ENCODE measurements around the gene OR10G3.
"Not testable (repeated sequence)": the region's sequence is repeated elsewhere in the genome, so short reads cannot be mapped to it uniquely, and the experiment has no call there.

Gene OR10G3

GRCh38 chr14:21579976-21580375 lies at the start of gene OR10G3:
Gene OR10G3 (minus strand): TSS chr14:21580076. CDS start chr14:21570744, 9,332 bp downstream.
- no peak for DNase-seq (ENCODE audit: low read depth, low spot score)

- no peak for DNase-seq (ENCODE audit: low read depth, low spot score)
These were observed 46.8 kb upstream of the OR10G3 start for GRCh38 chr14:21626491-21627230.

- DNase-seq (ENCODE audit: low read depth, low spot score) = no peak
These were observed 37.7 kb upstream of the OR10G3 start for GRCh38 chr14:21617614-21618013.

- no peak for DNase-seq (ENCODE audit: low read depth, low spot score)
These were observed 34.4 kb upstream of the OR10G3 start for GRCh38 chr14:21614240-21614639.

- no peak for DNase-seq (ENCODE audit: low read depth, low spot score)
These were observed 32.4 kb upstream of the OR10G3 start for GRCh38 chr14:21612324-21612723.

- not testable (repeated sequence) for DNase-seq (ENCODE audit: low read depth, low spot score)
These were observed 22.3 kb upstream of the OR10G3 start for GRCh38 chr14:21602181-21602580.

- DNase-seq (ENCODE audit: low read depth, low spot score) = no peak
These were observed 9.4 kb upstream of the OR10G3 start for GRCh38 chr14:21589317-21589716.

GRCh38 chr14:21575661-21576060 lies 4.2 kb downstream of the OR10G3 start:
- no peak for DNase-seq (ENCODE audit: low read depth, low spot score)

- DNase-seq (ENCODE audit: low read depth, low spot score) = no peak
These were observed 7.3 kb downstream of the OR10G3 start for GRCh38 chr14:21572604-21573003.

- no peak for DNase-seq (ENCODE audit: low read depth, low spot score)
These were observed 21.1 kb downstream of the OR10G3 start for GRCh38 chr14:21558703-21559170.

- DNase-seq (ENCODE audit: low read depth, low spot score) = peak; percentile 98
These were observed 22.6 kb downstream of the OR10G3 start for GRCh38 chr14:21557084-21557901.

- no peak for DNase-seq (ENCODE audit: low read depth, low spot score)
These were observed 23.3 kb downstream of the OR10G3 start for GRCh38 chr14:21556378-21557083.

- no peak for DNase-seq (ENCODE audit: low read depth, low spot score)
These were observed 26.6 kb downstream of the OR10G3 start for GRCh38 chr14:21553266-21553665.

- not testable (repeated sequence) for DNase-seq (ENCODE audit: low read depth, low spot score)
These were observed 35.3 kb downstream of the OR10G3 start for GRCh38 chr14:21544588-21544987.

- no peak for DNase-seq (ENCODE audit: low read depth, low spot score)
These were observed 35.9 kb downstream of the OR10G3 start for GRCh38 chr14:21543963-21544362.

- DNase-seq (ENCODE audit: low read depth, low spot score) = no peak
These were observed 36.3 kb downstream of the OR10G3 start for GRCh38 chr14:21543521-21543960.

GRCh38 chr14:21541413-21542074 lies 38.3 kb downstream of the OR10G3 start:
- DNase-seq (ENCODE audit: low read depth, low spot score) = no peak

- no peak for DNase-seq (ENCODE audit: low read depth, low spot score)
These were observed 40.5 kb downstream of the OR10G3 start for GRCh38 chr14:21539189-21539940.

- no peak for DNase-seq (ENCODE audit: low read depth, low spot score)
These were observed 42.8 kb downstream of the OR10G3 start for GRCh38 chr14:21537090-21537424.

- DNase-seq (ENCODE audit: low read depth, low spot score) = no peak
These were observed 43.3 kb downstream of the OR10G3 start for GRCh38 chr14:21536418-21537089.

All from iPS DF 19.7 (cell line).